ENCODE data around the gene PSMD6.

PSMD6 gene

GRCh38 chr3:64049136-64049535 lies 25.8 kb upstream of the PSMD6 start:
- Histone ChIP-seq H3K36me3 (no peaks in the 10 kb centered on the region), H3K9me3 (no peaks in the 10 kb centered on the region), H3K4me1 (peaks cover 6% of the 10 kb centered on the region), H3K27me3 (no peaks in the 10 kb centered on the region), H3K4me3 (ENCODE audit: low read depth, low read length) (no peak overlapping the region)
- no peak for TF ChIP-seq CTCF (IDR thresholded peaks at IDR 0.05; ENCODE audit: low read depth, low read length)
- no peak for DNase-seq

GRCh38 chr3:64048631-64049061 lies 25.4 kb upstream of the PSMD6 start:
- Histone ChIP-seq H3K4me3 (ENCODE audit: low read depth, low read length) (no peak overlapping the region), H3K4me1 (peaks cover 2% of the 10 kb centered on the region), H3K9me3 (no peaks in the 10 kb centered on the region), H3K36me3 (no peaks in the 10 kb centered on the region), H3K27me3 (no peaks in the 10 kb centered on the region)
- DNase-seq: no peak
- TF ChIP-seq CTCF (IDR thresholded peaks at IDR 0.05; ENCODE audit: low read depth, low read length): no peak

- Histone ChIP-seq H3K36me3 (no peaks in the 10 kb centered on the region), H3K9me3 (no peaks in the 10 kb centered on the region), H3K4me3 (ENCODE audit: low read depth, low read length) (no peak overlapping the region), H3K4me1 (no peaks in the 10 kb centered on the region), H3K27me3 (no peaks in the 10 kb centered on the region)
- TF ChIP-seq CTCF (IDR thresholded peaks at IDR 0.05; ENCODE audit: low read depth, low read length): no peak
- DNase-seq: no peak
These were observed 24.5 kb upstream of the PSMD6 start for GRCh38 chr3:64047787-64048186.

- DNase-seq: no peak
- no peaks in the 10 kb centered on the region for H3K27me3 ChIP-seq
- H3K4me1 ChIP-seq: no peaks in the 10 kb centered on the region
- no peak overlapping the region for H3K4me3 ChIP-seq (ENCODE audit: low read depth, low read length)
- H3K36me3 ChIP-seq: no peaks in the 10 kb centered on the region
- no peaks in the 10 kb centered on the region for H3K9me3 ChIP-seq
- no peak for TF ChIP-seq CTCF (IDR thresholded peaks at IDR 0.05; ENCODE audit: low read depth, low read length)
These were observed 23.8 kb upstream of the PSMD6 start for GRCh38 chr3:64046996-64047594.

GRCh38 chr3:64046592-64046991 lies 23.3 kb upstream of the PSMD6 start:
- TF ChIP-seq CTCF (IDR thresholded peaks at IDR 0.05; ENCODE audit: low read depth, low read length): no peak
- H3K4me1 ChIP-seq: no peaks in the 10 kb centered on the region
- H3K36me3 ChIP-seq: no peaks in the 10 kb centered on the region
- no peaks in the 10 kb centered on the region for H3K27me3 ChIP-seq
- no peak for DNase-seq
- H3K4me3 ChIP-seq (ENCODE audit: low read depth, low read length): no peak overlapping the region
- no peaks in the 10 kb centered on the region for H3K9me3 ChIP-seq

GRCh38 chr3:64042952-64043351 lies 19.7 kb upstream of the PSMD6 start:
- no peaks in the 10 kb centered on the region for H3K9me3 ChIP-seq
- H3K4me3 ChIP-seq (ENCODE audit: low read depth, low read length): no peak overlapping the region
- TF ChIP-seq CTCF (IDR thresholded peaks at IDR 0.05; ENCODE audit: low read depth, low read length): no peak
- no peaks in the 10 kb centered on the region for H3K36me3 ChIP-seq
- DNase-seq: no peak
- no peaks in the 10 kb centered on the region for H3K27me3 ChIP-seq
- peaks cover 21% of the 10 kb centered on the region for H3K4me1 ChIP-seq
